Measurements from ENCODE around the gene MYO5C.

Gene MYO5C

GRCh38 chr15:52220937-52221660, 74.5 kb downstream of the MYO5C start:
- TF ChIP-seq, protein P1, sequence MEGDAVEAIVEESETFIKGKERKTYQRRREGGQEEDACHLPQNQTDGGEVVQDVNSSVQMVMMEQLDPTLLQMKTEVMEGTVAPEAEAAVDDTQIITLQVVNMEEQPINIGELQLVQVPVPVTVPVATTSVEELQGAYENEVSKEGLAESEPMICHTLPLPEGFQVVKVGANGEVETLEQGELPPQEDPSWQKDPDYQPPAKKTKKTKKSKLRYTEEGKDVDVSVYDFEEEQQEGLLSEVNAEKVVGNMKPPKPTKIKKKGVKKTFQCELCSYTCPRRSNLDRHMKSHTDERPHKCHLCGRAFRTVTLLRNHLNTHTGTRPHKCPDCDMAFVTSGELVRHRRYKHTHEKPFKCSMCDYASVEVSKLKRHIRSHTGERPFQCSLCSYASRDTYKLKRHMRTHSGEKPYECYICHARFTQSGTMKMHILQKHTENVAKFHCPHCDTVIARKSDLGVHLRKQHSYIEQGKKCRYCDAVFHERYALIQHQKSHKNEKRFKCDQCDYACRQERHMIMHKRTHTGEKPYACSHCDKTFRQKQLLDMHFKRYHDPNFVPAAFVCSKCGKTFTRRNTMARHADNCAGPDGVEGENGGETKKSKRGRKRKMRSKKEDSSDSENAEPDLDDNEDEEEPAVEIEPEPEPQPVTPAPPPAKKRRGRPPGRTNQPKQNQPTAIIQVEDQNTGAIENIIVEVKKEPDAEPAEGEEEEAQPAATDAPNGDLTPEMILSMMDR (IDR thresholded peaks at IDR 0.05; ENCODE audit: extremely low read depth, missing control alignments): no peak
- no peak for DNase-seq (ENCODE audit: low spot score)

GRCh38 chr15:52220251-52220650, 75.4 kb downstream of the MYO5C start:
- TF ChIP-seq, protein P1 (IDR thresholded peaks at IDR 0.05; ENCODE audit: extremely low read depth, missing control alignments): no peak
- DNase-seq (ENCODE audit: low spot score): no peak

DNA sequence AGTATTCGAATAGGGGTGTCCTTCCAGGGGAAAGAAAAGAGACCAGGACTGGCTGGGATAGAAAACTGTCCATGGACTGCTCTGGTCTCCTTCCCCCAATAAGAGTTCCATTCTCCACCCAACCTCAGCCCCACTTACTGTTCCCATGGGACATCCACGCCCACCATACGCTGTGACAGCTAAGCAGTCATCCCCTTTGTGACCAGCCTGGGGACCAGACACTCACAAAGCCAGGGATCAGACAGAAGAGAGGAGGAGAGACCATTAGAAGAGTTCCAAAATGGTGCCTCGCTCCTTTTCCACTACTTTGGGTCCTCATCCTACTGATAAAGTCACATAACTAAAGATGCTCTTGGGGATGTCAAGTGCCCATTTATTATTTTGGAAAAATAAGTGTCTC, 76.8 kb downstream of the MYO5C start:
- TF ChIP-seq, protein P1 (IDR thresholded peaks at IDR 0.05; ENCODE audit: extremely low read depth, missing control alignments): no peak
- DNase-seq (ENCODE audit: low spot score): no peak

- no peak for DNase-seq (ENCODE audit: low spot score)
- TF ChIP-seq, protein P1 (IDR thresholded peaks at IDR 0.05; ENCODE audit: extremely low read depth, missing control alignments): no peak
These were observed 77.2 kb downstream of the MYO5C start for GRCh38 chr15:52218371-52218770.

DNA sequence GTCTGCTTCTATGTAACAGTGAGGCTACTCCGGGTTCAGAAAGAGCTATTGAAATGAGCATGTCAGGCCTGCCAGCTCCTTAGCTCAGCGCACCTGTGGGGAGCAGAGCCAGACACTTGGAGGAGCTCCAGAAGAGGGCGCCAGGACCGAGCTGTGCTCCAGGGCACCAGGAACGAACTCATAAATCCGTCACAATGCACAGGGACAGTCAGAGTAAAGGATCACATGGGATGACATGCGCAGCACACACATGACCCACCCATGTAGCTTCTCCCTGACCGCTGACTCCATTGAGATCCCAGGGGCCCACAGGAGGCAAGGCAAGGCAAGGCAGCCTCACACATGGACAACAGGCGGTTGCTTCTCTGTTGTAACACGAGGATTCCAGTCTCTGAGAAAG, 78.4 kb downstream of the MYO5C start:
- TF ChIP-seq, protein P1 (IDR thresholded peaks at IDR 0.05; ENCODE audit: extremely low read depth, missing control alignments): peak; percentile 70
- DNase-seq (ENCODE audit: low spot score): peak; percentile 22

DNA sequence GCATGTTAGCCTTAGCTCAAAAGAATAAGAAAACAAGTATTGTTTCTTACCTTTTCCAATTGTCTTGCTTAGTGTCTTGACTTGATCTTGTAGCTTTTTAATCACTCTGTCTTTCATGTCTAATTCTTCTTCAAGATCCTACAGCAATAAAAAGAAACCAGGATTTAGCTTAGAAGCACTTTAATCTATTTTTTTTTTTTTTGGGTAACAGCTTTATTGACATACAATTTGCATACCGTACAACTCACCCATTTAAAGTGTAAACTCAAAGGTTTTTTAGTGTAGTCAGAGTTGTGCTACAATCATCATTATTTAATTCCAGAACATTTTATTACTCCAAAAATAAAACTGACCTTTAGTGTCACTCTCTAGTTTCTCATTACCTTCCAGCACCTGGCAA, 81.1 kb downstream of the MYO5C start:
- no peak for DNase-seq (ENCODE audit: low spot score)
- TF ChIP-seq, protein P1 (IDR thresholded peaks at IDR 0.05; ENCODE audit: extremely low read depth, missing control alignments): no peak

DNA sequence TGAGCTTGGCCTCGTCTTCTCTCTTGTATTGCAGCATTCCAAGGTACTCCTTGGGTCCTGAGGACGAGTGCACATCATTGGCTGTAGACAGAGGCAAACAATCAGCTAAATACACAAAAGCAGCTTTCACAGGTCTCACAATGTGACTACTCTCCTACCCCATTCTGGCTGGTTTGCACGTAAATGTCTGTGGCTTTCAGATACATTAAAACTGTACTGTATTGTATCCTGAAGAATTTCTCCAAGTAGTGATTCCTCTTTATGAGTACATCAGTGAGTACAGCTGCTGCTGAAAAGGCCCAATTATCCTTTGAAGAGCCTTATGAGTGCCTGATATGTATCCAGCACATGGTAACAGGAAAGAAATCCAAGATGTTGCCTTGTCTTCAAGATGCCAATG, 82.4 kb downstream of the MYO5C start:
- TF ChIP-seq, protein P1 (IDR thresholded peaks at IDR 0.05; ENCODE audit: extremely low read depth, missing control alignments): no peak

More for the DNA sequence above, 82.4 kb downstream of the MYO5C start:
- DNase-seq (ENCODE audit: low spot score): no peak
